T-helper 22 cell (primary cell): ENCODE results near the gene NADK2.
"Not testable (repeated sequence)": the region's sequence is repeated elsewhere in the genome, so short reads cannot be mapped to it uniquely, and the experiment has no call there.

Experiments
- DNase-seq: peaks from one replicate; pipeline ENCODE4 v3.0.0-alpha.2; 2020; ENCODE audit warnings: low read depth

Gene NADK2, protein sequence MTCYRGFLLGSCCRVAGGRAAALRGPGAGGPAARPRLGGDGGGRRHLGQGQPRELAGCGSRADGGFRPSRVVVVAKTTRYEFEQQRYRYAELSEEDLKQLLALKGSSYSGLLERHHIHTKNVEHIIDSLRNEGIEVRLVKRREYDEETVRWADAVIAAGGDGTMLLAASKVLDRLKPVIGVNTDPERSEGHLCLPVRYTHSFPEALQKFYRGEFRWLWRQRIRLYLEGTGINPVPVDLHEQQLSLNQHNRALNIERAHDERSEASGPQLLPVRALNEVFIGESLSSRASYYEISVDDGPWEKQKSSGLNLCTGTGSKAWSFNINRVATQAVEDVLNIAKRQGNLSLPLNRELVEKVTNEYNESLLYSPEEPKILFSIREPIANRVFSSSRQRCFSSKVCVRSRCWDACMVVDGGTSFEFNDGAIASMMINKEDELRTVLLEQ

DNA sequence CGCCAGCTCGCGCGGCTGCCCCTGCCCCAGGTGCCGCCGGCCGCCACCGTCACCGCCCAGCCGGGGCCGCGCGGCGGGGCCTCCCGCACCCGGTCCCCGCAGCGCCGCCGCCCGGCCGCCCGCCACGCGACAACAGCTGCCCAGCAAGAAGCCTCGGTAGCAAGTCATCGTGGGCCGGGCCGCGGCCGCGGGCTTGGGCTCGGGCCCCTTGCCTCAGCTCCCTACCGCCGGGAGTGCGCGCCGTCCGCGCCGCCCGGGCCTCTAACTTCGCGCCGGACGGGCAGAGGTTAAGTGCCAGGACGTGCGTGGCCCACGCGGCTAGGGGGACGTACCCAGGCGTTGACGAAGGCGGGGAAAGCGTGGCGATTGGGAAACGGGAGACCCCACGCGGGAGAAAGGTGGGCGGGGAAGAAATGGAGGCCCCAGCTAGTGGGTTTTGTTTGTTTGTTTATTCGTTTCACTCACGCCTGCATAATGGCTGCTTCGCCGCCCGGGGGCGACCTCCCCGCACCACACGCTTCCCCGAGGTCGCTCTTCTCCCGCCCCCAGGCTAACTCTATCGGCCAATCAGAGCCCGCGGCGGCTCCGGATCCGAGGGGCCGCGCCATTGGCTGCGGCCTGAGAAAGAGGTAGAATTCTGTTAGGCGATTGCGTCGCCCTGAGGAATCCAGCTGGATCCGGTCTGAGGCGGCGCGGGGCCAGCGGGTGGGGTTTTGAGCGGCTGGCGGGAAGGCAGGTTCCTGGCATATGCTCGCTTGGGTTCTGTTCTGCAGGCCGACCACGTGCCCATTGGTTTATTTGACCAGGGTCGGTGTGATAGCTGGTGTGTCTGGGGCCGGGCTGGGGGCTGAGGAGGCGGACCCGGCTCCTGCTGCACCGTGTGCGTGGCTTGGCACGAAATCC, at the start of gene NADK2:
Gene NADK2 (minus strand): TSS at position 295 of the 903 bp plus-strand sequence. CDS start 127 bp downstream, at position 168.
- peak; percentile 92 for DNase-seq

DNA sequence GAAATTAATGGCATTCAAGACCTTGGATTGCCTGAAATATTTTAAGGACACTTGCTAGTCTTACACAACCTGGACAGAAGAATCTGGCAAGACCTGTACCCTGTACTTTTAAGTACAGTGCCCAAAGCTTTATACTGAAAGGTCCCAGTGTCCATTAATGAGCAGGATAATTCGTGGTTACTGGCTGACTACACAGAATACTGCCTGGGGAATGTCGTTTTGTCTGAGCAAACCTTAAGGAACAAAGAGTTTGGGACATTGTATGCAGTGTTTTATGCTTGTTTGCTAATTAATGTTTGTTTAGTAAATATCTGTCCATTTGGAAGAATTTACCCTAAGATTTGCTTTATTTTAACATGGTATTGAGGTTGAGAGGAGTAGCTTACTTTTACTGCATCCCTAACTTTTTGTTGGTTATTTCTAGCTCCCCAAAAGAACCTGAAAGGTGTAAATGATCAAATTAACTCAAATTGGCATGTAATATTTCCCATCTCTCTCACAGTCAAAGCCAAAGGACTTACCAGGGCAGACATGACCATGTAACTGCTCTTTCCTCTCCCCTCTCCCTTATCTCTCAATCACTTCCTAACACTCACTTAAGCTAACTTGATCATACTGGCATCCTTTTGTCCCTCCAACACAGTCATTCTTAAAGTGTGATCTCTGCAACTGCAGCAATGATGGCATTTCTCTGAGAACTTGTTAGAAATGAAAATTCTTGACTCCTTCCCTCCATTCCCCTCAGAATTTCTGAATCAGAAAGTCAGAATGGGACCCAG, 44.3 kb upstream of the NADK2 start:
- DNase-seq: no peak

GRCh38 chr5:36283775-36284174, 42.0 kb upstream of the NADK2 start:
- DNase-seq: not testable (repeated sequence)

DNA sequence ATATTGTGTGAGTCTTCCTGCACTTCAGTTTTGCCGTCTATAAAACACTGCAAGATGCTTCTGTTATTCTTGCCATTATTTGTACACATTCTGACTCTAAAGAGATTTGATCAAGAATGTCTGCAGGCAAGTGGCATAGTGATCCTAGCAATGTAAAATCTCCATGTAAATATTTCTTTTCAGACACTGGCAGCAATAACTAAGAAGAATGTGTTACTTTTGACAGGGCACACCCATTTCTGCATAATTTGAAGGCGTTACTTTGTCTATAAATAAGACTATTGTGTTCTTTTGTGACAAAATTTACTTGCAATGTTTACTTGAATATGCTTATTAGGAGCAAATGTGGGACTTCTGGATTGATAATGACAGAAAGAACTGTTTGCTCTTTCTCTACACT, 39.9 kb upstream of the NADK2 start:
- DNase-seq: no peak

DNA sequence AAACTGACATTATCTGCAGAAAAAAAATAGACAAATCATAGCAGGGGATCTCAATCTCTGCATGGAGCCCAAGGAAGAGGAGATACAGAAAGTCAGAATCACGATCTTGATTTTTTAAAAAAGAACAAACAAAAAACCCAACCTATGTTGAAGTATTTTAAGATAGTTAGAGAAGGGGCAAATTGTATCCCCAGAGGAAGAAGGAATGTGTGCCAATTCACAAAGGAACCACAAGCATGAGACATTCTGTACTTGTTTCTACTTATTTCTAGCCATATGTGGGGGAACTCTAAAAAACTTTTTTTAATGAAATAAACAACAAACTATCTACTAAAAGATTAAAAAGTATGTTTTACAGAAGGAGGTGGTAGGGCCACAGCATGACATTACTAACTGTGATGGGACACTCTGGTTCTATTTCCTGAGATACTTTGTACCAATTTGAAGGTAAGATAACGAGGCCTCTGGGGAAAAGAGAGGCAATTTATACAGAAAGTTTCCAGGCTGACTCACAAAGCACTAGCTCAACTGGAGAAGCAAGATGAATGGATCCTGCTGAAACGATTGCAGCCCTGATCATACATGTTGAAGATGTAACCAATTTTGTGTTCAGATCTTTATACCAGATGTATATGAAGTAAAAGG, 37.5 kb upstream of the NADK2 start:
- DNase-seq: no peak

DNA sequence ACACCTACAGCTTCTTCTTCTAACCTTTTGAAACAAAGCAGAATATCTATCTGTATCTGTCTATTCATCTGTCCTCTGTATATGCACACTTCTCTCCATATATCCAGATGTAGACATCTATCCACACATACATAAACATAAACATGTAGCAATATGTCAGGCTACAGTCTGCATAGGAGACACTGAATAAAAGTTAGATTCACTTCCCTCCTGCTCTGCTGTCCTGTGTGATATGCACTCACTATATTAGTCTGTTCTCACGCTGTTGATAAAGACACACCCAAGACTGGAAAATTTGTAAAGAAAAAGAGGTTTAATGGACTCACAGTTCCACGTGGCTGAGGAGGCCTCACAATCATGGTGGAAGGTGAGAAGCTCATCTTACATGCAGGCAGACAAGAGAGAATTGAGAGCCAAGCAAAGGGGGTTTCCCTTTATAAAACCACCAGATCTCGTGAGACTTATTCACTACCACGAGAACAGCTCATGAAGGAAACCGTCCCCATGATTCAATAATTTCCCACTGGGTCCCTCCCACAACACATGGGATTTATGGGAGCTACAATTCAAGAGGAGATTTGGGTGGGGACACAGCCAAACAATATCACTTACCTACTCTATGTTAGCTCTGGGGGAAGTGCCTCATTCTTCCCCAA, 35.9 kb upstream of the NADK2 start:
- no peak for DNase-seq

DNA sequence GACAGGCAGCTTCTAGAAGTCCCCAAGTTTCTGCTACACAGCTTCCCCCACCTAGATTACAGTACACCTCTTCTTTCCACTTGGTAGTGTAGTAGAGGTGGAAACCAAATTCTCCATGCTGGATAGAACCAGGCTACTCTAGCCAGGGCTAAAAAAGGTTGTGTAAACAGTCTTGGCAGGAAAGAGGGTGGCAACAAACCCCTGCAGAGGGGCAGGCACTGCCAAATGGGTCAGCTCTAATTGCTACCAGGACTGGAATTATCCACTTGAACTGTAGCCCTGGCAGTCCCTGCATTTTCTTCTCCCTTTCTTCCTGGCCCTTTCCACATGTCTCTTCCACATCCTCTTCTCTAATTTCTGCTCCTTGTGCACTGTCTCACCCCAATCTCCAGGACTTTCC, 35.1 kb upstream of the NADK2 start:
- DNase-seq: no peak

DNA sequence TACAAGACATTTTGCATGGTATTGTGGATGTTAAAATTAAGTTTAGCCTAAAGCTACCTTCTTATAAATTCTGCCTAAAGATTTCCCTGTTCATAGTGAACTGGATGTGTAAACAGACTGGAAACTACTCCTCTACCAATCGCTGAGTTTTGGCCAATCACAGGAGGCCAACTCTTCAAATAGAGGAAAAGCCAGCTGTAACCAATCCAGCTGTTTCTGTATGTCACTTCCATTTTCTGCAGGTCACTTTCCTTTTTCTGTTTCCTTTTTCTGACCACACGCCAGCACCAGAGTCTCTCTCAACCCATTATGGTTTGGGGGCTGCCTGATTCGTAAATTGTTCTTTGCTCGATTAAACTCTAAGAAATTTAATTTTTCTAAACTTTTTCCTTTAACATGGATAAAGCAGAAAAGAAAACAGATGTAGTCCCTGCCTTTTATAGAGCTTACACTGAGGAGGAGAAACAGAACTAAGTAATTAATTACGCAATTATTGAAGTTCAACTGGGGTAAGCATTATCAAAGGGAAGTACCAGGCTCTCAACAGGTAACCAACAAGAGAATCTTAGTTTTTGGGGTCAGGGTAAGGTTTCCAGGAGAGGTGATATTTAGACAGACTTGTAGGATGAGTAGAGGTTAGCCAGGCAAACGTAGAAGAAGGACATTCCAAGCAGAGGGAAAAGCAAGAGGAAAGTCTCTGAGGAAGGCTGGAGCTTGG, 32.2 kb upstream of the NADK2 start:
- DNase-seq: no peak

- no peak for DNase-seq
Measured at GRCh38 chr5:36272136-36272690, 30.5 kb upstream of the NADK2 start.

GRCh38 chr5:36270876-36271575, 29.3 kb upstream of the NADK2 start:
- no peak for DNase-seq

- no peak for DNase-seq
Measured at GRCh38 chr5:36270175-36270574, 28.4 kb upstream of the NADK2 start.

- no peak for DNase-seq
Measured at GRCh38 chr5:36269478-36269877, 27.8 kb upstream of the NADK2 start.

DNA sequence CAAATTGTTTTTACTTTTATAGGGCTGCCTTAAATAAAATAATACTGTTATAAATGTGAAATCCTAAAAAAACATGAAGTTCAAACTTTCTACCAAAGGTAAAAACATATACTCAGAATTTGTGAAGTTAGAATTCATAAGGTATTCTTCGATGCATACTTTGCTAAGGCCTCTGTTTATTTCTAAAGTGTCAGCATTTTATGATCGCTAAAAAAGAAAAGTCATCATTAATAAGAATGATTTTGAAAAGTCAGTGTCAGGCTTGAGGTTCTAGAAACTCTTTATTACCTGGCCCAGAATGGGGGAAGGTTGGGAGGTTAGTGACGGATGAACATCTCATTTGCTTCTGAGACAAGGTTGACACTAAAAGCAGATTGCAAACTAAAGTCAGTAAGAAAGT, 26.2 kb upstream of the NADK2 start:
- DNase-seq: no peak

DNA sequence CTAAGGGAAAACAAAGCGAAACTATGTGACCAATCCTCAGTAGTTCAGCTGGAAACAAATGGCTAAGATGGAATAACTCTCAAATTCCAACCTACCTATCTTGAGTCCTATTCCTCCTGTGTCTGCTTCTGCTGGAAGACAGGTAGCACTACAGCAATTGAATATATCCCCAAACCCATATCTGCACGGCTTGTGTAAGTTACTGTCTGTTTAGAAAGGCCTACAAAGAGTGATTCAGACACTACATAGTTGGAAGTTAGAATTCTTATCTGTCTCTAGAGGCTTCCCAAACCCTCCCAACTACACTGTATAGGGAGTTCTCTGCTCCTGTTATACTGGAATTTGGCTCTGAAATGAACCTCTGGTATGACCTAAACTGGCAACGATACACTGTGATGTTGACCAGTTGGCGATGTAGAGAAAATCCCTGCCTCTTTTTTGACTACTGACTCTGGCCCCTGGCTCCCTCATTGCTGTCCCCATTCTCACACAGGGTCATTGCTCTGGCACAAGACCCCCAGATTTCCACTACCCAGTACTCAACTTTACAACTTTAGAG, 22.6 kb upstream of the NADK2 start:
- DNase-seq: no peak

- no peak for DNase-seq
Measured at GRCh38 chr5:36261186-36261585, 19.5 kb upstream of the NADK2 start.

DNA sequence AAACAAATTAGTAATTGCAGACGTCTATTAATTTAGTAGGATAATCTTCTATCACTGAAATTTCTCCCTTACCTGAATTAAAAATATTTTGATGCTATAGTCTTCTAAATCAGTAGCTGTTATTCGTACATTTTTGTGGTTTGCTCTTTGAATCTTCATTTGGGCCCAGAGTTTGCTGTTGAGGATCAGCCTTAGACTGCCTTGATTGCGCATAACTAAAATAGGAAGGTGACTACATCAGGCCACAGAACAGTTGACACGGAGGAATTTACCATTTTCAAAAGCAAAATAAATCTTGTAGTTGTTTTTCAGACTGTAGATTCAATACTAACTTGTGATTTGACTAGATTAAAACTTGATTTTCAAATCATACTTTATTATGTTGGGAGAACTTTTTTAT, 11.8 kb upstream of the NADK2 start:
- DNase-seq: no peak

DNA sequence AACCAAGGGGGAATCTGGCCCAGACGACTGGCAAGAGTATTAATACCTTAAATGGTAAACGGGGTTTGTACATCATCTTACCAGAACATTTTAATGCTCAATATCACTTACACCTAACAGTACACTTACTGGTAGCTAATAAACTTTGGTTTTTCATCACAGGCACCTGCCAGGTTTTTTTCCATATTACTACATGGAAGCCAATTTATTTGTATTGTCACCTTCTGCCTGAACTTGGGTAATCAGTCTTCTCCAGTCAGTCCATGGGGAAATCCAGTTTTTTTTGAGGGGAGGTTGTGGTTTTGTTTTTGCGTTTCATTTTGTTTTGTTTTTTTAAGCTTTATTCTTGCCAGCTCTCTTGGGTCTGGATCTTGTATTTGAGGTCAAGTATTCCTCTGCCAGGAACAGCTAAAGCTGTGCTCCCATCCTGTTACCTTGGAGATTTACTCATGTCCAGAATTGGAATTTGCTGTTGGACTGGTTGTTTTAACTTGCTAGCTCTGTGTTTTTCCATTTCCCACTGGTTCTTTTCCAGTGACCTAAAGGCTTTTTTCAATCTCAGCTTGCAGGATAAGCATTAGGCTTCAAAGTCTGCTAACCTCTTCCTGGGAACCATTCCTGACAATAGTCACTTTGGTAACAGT, 11.1 kb upstream of the NADK2 start:
- no peak for DNase-seq

GRCh38 chr5:36251218-36251617, 9.5 kb upstream of the NADK2 start:
- no peak for DNase-seq

GRCh38 chr5:36250427-36250826, 8.7 kb upstream of the NADK2 start:
- no peak for DNase-seq
